Activated CD8-positive, alpha-beta memory T cell treated with anti-CD3 and anti-CD28 coated beads for 1 hour (primary cell): ENCODE data around the gene CSH2.
A peak's percentile ranks its signal among the peaks of the same experiment; 100 is the strongest.

Experiments
- DNase-seq, 2 donors: peaks; one replicate each; pipeline ENCODE4 v3.0.0-alpha.2; 2020; ENCODE audit warnings: low read depth in 1 of 2; ENCODE audit errors: extremely low read depth in 1 of 2

Gene CSH2

DNA sequence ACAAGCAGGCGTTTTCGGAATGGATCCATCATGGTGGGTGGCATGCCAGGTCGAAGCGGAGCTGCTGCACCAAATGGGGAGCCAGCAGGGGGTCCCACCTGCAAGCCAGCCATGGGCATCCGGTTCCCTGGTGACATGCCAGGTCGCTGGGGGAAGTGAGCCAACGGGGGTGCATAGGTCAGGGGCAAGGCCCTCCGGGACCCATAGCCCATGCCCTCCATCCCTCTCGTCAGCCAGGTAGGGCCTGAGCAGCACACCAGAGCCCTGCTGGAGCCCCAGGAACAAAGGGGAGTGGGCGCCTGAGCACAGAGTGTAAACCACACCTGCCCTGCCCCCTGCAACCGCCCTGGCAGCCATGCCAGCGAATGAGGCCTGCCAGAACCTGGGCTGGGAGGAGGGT lies 36.0 kb downstream of the CSH2 start:
- no peak for DNase-seq

GRCh38 chr17:63836811-63837210 lies 36.7 kb downstream of the CSH2 start:
- no peak for DNase-seq

- DNase-seq = no peak
These were observed 38.2 kb downstream of the CSH2 start for GRCh38 chr17:63835167-63835720.

- peak in 1 of 2 donors; percentile 31 for DNase-seq
These were observed 38.9 kb downstream of the CSH2 start for GRCh38 chr17:63834431-63835166.

DNA sequence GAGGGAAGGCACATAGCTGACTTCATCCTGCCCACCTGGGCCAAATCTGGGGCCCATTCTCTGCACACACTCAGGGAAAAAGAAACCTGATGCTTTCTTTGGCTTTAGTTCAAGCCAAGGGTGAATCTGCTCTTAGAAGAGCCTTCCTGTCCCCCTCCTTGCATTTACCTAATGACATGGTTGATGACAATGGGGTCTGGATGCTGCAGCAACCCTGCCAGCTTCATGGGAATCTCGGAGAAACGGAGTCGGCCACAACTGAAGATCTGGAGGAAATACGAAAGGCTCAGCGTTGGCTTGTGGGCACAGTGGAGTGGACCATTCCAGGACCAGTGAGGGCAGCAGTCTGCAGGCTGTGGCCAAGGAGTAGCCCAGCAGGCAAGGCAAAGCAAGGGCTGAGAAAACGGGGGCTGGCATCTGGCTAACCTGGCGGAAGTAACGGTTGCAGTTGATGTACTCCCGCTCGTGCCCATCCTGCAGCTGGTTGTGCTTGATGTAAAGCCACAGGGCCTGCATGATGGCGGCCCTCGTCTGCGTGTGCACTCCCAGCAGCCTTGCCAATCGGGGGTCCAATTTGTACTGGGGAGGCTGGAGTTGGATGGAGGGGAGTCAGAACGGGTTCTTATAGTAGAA lies 39.6 kb downstream of the CSH2 start:
- no peak for DNase-seq

DNA sequence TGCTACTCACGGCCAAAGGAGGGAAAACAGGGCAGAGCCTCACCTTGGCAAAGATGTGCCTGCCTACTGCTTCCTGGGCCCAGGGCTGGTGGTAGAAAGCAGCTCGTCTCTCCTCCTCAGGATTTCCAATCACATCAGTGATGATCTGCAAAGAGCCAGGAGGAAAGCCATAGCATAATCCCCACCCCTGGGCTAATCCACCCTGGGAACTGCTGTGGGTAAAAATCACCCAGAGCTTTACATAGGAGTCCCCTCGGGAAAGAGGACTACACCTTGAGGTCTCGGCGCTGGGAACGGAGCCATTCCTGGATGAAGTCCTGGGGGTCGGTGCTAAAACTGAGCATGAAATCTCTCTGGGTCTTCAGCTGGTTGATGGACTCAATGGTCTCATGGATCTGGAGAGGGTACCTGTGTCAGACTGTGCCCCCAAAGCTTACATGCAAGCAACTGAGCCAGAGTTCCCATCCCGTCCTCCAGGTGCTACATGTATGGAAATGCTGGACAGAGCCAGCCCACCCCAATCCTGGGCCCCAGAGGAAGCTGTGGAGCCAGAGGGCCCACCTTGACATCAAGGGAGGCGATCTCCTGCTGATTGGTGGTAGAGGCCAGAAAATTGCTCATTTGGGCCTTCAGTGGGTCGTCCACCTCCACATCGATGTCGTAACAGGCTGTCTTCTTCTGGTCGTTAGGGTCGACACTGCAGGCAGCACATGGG lies 40.3 kb downstream of the CSH2 start:
- DNase-seq = no peak

DNA sequence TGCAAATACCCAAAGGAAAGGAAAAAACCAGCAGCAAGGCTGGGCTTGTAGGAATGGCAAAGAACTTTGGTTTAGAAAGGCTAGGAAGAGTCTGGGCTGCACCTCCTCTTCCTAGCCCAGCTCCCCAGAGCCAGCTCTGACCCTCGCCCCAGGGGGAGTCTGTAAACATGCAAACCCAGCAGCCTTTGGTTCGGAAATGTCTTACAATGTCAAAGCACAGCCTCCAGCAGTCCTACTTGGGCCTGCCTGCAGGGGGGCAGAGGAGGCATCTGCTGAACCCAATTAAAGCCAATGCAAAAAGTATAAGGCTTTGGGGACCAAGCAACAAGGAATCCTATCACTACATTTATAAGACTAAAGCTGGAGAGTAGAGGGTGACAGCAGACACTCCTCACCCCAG lies 41.0 kb downstream of the CSH2 start:
- no peak for DNase-seq

DNA sequence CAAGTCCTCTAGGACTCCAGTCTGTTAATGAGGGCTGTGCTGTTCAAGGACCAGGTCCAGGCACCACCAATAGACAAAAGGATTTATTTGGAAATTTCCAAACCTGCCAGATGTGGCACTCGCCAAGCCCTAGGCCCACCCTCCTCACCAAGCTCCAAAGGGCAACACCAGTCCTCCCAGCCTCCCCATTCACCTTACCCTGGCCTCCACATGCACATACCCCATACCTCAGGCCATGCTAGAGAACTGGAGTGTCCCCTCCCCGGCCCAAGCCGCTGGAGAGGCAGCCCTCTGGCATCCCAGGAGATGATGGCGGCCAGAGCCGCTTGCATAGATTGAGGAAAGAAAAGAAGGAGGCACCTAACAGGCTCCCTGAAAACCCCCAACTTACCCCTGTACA lies 41.5 kb downstream of the CSH2 start:
- DNase-seq = no peak

GRCh38 chr17:63831505-63831904 lies 42.0 kb downstream of the CSH2 start:
- no peak for DNase-seq

- no peak for DNase-seq
These were observed 42.5 kb downstream of the CSH2 start for GRCh38 chr17:63830904-63831491.

DNA sequence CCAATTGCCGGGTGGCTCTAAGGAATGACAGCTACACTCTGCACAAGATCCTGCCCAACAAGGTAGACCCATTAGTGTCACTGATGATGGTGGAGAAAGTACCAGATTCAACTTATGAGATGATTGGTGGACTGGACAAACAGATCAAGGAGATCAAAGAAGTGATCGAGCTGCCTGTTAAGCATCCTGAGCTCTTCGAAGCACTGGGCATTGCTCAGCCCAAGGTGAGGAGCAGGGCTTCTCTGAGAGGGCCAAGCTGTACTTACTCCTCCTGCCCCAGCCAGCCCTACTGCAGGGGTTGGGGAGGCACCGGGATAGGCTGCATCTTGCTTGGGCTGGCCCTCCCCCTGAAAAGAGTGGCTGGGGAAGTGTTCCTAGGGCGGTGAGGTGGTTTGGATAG lies 43.2 kb downstream of the CSH2 start:
- no peak for DNase-seq

- DNase-seq = no peak
These were observed 44.5 kb downstream of the CSH2 start for GRCh38 chr17:63828936-63829335.

DNA sequence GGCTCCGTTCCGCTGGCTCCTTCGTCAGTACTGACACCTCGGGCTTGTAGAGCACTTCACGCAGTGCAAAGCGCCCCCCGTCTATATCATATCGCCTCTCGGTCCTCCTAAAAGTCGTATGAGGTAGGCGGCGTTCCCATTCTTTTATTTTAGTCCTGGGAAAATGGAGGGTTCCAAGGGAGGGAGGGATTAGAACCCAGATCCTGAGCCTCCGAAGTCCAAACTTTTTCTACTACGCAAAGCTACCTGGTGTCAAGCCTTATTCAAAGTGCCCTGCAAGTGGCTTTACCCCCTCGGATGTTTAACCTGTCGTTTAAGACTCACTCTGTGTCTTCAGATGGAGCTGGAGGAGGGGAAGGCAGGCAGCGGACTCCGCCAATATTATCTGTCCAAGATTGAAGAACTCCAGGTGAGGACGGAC lies 45.7 kb downstream of the CSH2 start:
- no peak for DNase-seq

- DNase-seq = peak; percentile 86 to 91
These were observed 46.3 kb downstream of the CSH2 start, which contains the start of the genes FTSJ3 and PSMC5 for GRCh38 chr17:63827002-63827800. FTSJ3 (minus strand) TSS chr17:63827663; CDS start chr17:63826902, 761 bp downstream. PSMC5 (plus strand) TSS chr17:63827431; CDS start chr17:63827491, 60 bp downstream.

GRCh38 chr17:63826468-63827001 lies 46.9 kb downstream of the CSH2 start:
- no peak for DNase-seq

- DNase-seq = no peak
These were observed 49.1 kb downstream of the CSH2 start for GRCh38 chr17:63824362-63824761.

DNA sequence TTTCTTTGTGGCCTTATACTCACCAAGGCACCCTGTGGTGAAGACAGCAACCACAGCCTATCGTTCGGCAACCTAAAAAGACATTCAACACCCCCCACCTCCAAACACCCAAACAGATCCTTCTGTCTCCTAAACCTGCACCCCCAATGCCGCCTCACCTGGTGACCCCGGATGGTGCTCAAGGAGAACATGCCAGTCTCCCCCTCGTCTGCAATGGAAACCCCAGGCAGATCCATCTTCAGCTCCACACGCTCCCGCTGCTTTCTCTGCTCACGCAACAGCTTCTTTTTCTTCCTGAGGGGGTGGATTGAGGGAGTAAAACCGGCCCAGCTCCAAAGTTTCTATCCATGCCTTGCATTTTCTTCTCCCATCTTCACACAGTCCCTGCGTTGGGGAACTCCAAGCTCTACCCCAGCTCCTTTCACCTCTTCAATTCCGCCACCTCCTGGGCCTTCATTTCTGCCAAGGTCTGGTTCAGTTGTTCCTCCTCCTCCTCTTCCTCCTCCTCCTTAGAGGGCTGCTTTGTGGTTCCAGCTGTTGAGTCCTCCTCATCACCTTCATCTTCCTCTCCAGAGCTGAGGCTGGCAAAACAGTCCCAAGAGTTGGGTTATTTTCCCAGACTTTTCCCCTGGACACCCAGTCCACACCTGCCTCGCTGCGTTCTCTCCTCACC lies 49.7 kb downstream of the CSH2 start:
- no peak for DNase-seq

DNA sequence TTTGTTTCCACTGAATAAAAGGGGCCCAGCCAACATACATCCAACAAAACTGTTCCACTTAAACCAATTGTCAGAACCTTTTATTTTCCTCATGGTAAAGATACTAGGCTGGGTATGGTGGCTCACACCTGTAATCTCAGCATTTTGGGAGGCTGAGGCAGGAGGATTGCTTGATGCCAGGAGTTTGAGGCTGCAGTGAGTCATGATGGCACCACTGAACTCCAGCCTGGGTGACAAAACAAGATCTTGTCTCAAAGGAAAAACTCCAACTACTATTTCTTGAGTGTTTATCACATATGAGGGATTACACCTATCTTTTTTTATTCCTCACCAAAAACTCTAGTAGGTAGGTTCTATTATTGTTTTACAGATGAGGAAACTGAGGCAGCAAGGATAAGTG lies 50.9 kb downstream of the CSH2 start:
- DNase-seq = no peak
